Loucy (cell line): ENCODE measurements around the gene SLC51A.

Source experiments
- H2AFZ ChIP-seq: fragments of 200-600 bp; sonication (generic); 2 replicates; pipeline ENCODE4 v1.6.0; 2016; ENCODE audit warnings: antibody characterized with exemption, mild to moderate bottlenecking, low read length, moderate library complexity
- H3F3A ChIP-seq: fragments of 200-600 bp; 2 replicates; pipeline ENCODE4 v1.6.0; 2016; ENCODE audit warnings: antibody characterized with exemption, low read depth, mild to moderate bottlenecking
- H3K27me3 ChIP-seq: fragments of 200-600 bp; sonication (generic); 2 replicates; pipeline ENCODE4 v1.6.1; 2014; ENCODE audit warnings: low read length, mild to moderate bottlenecking; ENCODE audit not compliant: insufficient read depth, poor library complexity, severe bottlenecking
- H3K36me3 ChIP-seq: fragments of 200-600 bp; sonication (generic); 2 replicates; pipeline ENCODE4 v1.6.1; 2016; ENCODE audit warnings: low read length; ENCODE audit not compliant: insufficient read depth
- H3K4me1 ChIP-seq: fragments of 200-600 bp; sonication (generic); 2 replicates; pipeline ENCODE4 v1.5.1; 2014; ENCODE audit warnings: low read length, mild to moderate bottlenecking; ENCODE audit not compliant: insufficient read depth, poor library complexity, severe bottlenecking
- H3K4me2 ChIP-seq: fragments of 200-600 bp; sonication (generic); 2 replicates; pipeline ENCODE4 v1.6.0; 2014; ENCODE audit warnings: antibody characterized with exemption, low read length, low read depth, mild to moderate bottlenecking; ENCODE audit not compliant: poor library complexity, severe bottlenecking
- H3K4me3 ChIP-seq: fragments of 200-600 bp; sonication (generic); 2 replicates; pipeline ENCODE4 v1.5.1; 2014; ENCODE audit warnings: low read length, mild to moderate bottlenecking, mixed read lengths; ENCODE audit not compliant: poor library complexity, severe bottlenecking
- H3K79me2 ChIP-seq: fragments of 200-600 bp; sonication (generic); 2 replicates; pipeline ENCODE4 v1.6.1; 2014; ENCODE audit warnings: low read length; ENCODE audit not compliant: insufficient read depth
- H3K9ac ChIP-seq: fragments of 200-600 bp; sonication (generic); 2 replicates; pipeline ENCODE4 v1.6.0; 2014; ENCODE audit warnings: mild to moderate bottlenecking, low read depth, low read length, moderate library complexity; ENCODE audit not compliant: poor library complexity, severe bottlenecking
- H3K9me2 ChIP-seq: fragments of 200-600 bp; sonication (generic); replicated peaks from 2 replicates; pipeline ENCODE4 v1.6.1; 2016; ENCODE audit warnings: low read depth, low read length, mixed read lengths
- H3K9me3 ChIP-seq: fragments of 200-600 bp; sonication (generic); 2 replicates; pipeline ENCODE4 v1.6.1; 2014; ENCODE audit warnings: mild to moderate bottlenecking, antibody characterized with exemption, low read length, low read depth; ENCODE audit not compliant: insufficient read depth
- H4K20me1 ChIP-seq: fragments of 200-600 bp; sonication (generic); 2 replicates; pipeline ENCODE4 v1.6.0; 2014; ENCODE audit warnings: antibody characterized with exemption, low read length, mild to moderate bottlenecking; ENCODE audit not compliant: insufficient read depth, poor library complexity, severe bottlenecking
- EZH2phosphoT487 ChIP-seq: fragments of 200-600 bp; IDR thresholded peaks from 2 replicates; pipeline ENCODE4 v1.6.1; 2018; ENCODE audit warnings: antibody characterized with exemption, mild to moderate bottlenecking, moderate library complexity, borderline replicate concordance
- TF ChIP-seq, protein P1 (sequence below): fragments of 200-600 bp; sonication (generic); conservative IDR thresholded peaks from 2 replicates; pipeline ENCODE4 v1.5.1; 2014; ENCODE audit warnings: mild to moderate bottlenecking, antibody characterized with exemption, low read length

The SLC51A gene

GRCh38 chr3:196219194-196219969 is 3.0 kb downstream of the SLC51A start:
- Histone ChIP-seq H3F3A (no peaks in the 10 kb centered on the region), H3K9ac (peak overlapping the region; percentile 59), H3K4me3 (peak overlapping the region; percentile 66), H2AFZ (peak overlapping the region; percentile 65; the same call in 1 of the 2 replicates), H4K20me1 (no peaks in the 10 kb centered on the region), H3K4me1 (peaks cover 29% of the 10 kb centered on the region), H3K9me2 (no peaks in the 10 kb centered on the region), H3K4me2 (peak overlapping the region; percentile 77), H3K36me3 (no peaks in the 10 kb centered on the region), H3K27me3 (no peaks in the 10 kb centered on the region), H3K79me2 (no peaks in the 10 kb centered on the region), H3K9me3 (no peaks in the 10 kb centered on the region)
- no peak for TF ChIP-seq EZH2phosphoT487
- TF ChIP-seq, protein P1, sequence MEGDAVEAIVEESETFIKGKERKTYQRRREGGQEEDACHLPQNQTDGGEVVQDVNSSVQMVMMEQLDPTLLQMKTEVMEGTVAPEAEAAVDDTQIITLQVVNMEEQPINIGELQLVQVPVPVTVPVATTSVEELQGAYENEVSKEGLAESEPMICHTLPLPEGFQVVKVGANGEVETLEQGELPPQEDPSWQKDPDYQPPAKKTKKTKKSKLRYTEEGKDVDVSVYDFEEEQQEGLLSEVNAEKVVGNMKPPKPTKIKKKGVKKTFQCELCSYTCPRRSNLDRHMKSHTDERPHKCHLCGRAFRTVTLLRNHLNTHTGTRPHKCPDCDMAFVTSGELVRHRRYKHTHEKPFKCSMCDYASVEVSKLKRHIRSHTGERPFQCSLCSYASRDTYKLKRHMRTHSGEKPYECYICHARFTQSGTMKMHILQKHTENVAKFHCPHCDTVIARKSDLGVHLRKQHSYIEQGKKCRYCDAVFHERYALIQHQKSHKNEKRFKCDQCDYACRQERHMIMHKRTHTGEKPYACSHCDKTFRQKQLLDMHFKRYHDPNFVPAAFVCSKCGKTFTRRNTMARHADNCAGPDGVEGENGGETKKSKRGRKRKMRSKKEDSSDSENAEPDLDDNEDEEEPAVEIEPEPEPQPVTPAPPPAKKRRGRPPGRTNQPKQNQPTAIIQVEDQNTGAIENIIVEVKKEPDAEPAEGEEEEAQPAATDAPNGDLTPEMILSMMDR = no peak

DNA sequence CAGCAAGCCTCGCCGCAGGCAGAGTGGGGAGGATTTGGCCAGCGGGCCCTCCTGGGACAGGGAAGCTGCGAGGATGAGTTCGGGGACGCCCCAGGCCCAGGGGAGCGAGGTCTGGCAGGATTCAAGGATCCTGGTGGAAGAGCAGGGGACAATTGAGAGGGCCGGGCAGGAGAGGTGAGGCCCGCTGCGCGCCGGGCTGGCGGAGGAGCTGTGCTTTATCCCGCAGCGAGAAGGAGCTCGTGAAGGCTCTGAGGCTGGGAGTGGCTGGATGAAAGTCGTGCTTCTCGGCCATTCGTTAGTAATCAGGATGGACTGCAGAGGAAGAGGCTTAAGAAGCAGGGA is 3.6 kb downstream of the SLC51A start:
- Histone ChIP-seq H3F3A (no peaks in the 10 kb centered on the region), H2AFZ (peak overlapping the region; percentile 65; the same call in 1 of the 2 replicates), H4K20me1 (no peaks in the 10 kb centered on the region), H3K4me2 (peak overlapping the region; percentile 77), H3K9me2 (no peaks in the 10 kb centered on the region), H3K36me3 (no peaks in the 10 kb centered on the region), H3K4me1 (peaks cover 29% of the 10 kb centered on the region), H3K4me3 (peak overlapping the region; percentile 66), H3K79me2 (no peaks in the 10 kb centered on the region), H3K27me3 (no peaks in the 10 kb centered on the region), H3K9ac (peak overlapping the region; percentile 59), H3K9me3 (no peaks in the 10 kb centered on the region)
- TF ChIP-seq, protein P1 = no peak
- TF ChIP-seq EZH2phosphoT487 = no peak

DNA sequence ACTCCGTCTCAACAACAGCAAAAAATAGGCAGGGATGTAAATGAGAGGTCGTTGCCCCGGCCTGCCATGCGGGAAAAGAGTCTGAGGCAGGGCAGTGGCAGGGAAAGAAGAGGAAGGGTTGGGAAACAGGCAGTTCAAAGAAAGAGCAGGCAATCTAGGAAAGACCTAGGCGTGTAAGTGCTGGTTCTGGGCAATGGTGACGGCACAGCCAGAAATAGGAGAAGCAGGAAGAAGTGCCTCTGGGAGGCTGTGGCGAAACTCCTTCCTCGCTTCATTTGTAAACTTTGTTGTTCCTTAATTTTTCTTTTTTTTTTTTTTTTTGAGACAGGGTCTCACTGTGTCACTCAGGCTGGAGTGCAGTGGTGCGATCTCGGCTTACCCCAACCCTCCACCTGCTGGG is 4.3 kb downstream of the SLC51A start:
- no peak overlapping the region for H3K4me2 ChIP-seq
- H4K20me1 ChIP-seq = no peaks in the 10 kb centered on the region
- peaks cover 29% of the 10 kb centered on the region for H3K4me1 ChIP-seq
- no peak for TF ChIP-seq EZH2phosphoT487
- TF ChIP-seq, protein P1 = no peak
- H3F3A ChIP-seq = no peaks in the 10 kb centered on the region
- no peak overlapping the region for H3K4me3 ChIP-seq
- no peaks in the 10 kb centered on the region for H3K27me3 ChIP-seq
- no peak overlapping the region for H3K9ac ChIP-seq
- H3K9me2 ChIP-seq = no peaks in the 10 kb centered on the region
- H3K36me3 ChIP-seq = no peaks in the 10 kb centered on the region
- no peaks in the 10 kb centered on the region for H3K9me3 ChIP-seq
- H2AFZ ChIP-seq = no peak overlapping the region
- no peaks in the 10 kb centered on the region for H3K79me2 ChIP-seq
